Measurements from ENCODE around the gene ITGAL. TPM values are rescaled to one million over a fixed set of nuclear protein-coding genes. Genes with fewer than 3 reads are reported as not detected.

ITGAL gene
- total RNA-seq, 1 experiment from 2014 or later: not detected

DNA sequence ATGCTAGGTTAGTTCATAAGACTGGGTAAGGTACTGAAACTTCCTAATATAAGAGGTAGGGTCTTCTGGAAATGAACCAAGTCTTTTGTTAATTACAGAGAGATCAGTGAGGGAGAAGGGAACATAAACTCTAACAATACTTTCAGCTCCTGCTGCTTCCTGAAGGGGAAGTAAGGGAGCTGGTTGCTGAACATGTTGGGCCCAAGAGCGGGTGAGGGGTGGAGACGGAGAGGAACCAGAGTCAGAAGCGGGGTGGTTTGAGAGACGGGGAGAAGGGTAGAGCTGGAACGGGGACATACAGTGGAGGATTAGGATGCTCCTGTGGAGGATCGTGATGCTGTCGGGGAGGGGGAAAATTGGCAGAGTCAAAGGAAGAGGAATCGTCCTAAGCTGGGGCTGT is 73.6 kb downstream of the ITGAL start:
- H3K4me3 Mint-ChIP-seq: peak overlapping the region in 1 of 2 experiments; percentile 24; a peak in 2 of 5 replicates
- peaks cover 4% of the 10 kb centered on the region; the same call in 1 of the 2 replicates for H3K27me3 Mint-ChIP-seq (ENCODE audit: low read depth)
- Histone ChIP-seq H3K4ac (ENCODE audit: low read depth, low read length) (no peak overlapping the region), H3K79me1 (ENCODE audit: insufficient read depth, low read depth, low read length, poor library complexity, severe bottlenecking) (no peaks in the 10 kb centered on the region), H3K14ac (ENCODE audit: insufficient read depth, low read length) (no peak overlapping the region), H2BK12ac (ENCODE audit: insufficient read length, low read depth, low read length) (no peak overlapping the region), H3K9me3 (ENCODE audit: control insufficient read depth, low read depth, low read length) (no peaks in the 10 kb centered on the region), H3K56ac (ENCODE audit: insufficient read length, low read depth, low read length) (no peak overlapping the region), H4K5ac (ENCODE audit: insufficient read length, low read depth, low read length) (no peak overlapping the region), H3K4me1 (ENCODE audit: insufficient read depth, low read length) (peaks cover 6% of the 10 kb centered on the region; the same call in 1 of the 2 replicates), H3K27ac (ENCODE audit: insufficient read length, low read depth, low read length) (no peak overlapping the region), H3K4me2 (ENCODE audit: insufficient read depth, insufficient read length, low read length) (no peak overlapping the region), H4K8ac (replicated peaks; ENCODE audit: insufficient read length, low read depth, low read length) (no peak overlapping the region), H4K20me1 (ENCODE audit: control insufficient read depth, insufficient read depth, insufficient read length) (no peaks in the 10 kb centered on the region), H3T11ph (ENCODE audit: low read length) (no peak overlapping the region), H3K23ac (ENCODE audit: insufficient read length, low read depth, low read length) (no peak overlapping the region), H3K18ac (ENCODE audit: insufficient read length, low read depth, low read length) (peak overlapping the region; percentile 46), H3K23me2 (ENCODE audit: insufficient read length, low read depth, low read length, poor library complexity, severe bottlenecking) (no peaks in the 10 kb centered on the region), H2AK5ac (ENCODE audit: insufficient read length, low read length) (no peak overlapping the region), H2BK15ac (ENCODE audit: low read depth, low read length) (no peak overlapping the region), H2BK120ac (ENCODE audit: low read depth, low read length, poor library complexity, severe bottlenecking) (no peak overlapping the region), H2BK5ac (ENCODE audit: insufficient read length, low read length) (no peak overlapping the region), H3K27me3 (ENCODE audit: insufficient read depth, low read length) (no peaks in the 10 kb centered on the region), H4K91ac (ENCODE audit: insufficient read length, low read depth, low read length) (no peak overlapping the region), H2AFZ (ENCODE audit: low read length) (no peak overlapping the region), H3K9ac (ENCODE audit: extremely low read depth, insufficient read length, low read length) (no peak overlapping the region), H2BK20ac (ENCODE audit: low read depth, low read length, poor library complexity, severe bottlenecking) (no peak overlapping the region), H3K79me2 (ENCODE audit: insufficient read depth, low read length) (no peaks in the 10 kb centered on the region)
- no peak for DNase-seq
- WGBS (ENCODE audit: extremely low coverage, insufficient read length, low lambda C conversion rate): no CpG with 5 or more reads among the region's 8 CpGs
- H3K9me3 Mint-ChIP-seq: peaks cover 0 to 10% of the 10 kb centered on the region in 2 experiments; a peak in 1 of 5 replicates
- H3K36me3 Mint-ChIP-seq (ENCODE audit: insufficient read depth in 1 of 3, low read depth in 3 of 3): peaks cover 2 to 8% (median 5%) of the 10 kb centered on the region in 3 experiments; a peak in 4 of 7 replicates
- peaks cover 18 to 33% of the 10 kb centered on the region in 2 experiments for H3K4me1 Mint-ChIP-seq
- TF ChIP-seq, protein P1, sequence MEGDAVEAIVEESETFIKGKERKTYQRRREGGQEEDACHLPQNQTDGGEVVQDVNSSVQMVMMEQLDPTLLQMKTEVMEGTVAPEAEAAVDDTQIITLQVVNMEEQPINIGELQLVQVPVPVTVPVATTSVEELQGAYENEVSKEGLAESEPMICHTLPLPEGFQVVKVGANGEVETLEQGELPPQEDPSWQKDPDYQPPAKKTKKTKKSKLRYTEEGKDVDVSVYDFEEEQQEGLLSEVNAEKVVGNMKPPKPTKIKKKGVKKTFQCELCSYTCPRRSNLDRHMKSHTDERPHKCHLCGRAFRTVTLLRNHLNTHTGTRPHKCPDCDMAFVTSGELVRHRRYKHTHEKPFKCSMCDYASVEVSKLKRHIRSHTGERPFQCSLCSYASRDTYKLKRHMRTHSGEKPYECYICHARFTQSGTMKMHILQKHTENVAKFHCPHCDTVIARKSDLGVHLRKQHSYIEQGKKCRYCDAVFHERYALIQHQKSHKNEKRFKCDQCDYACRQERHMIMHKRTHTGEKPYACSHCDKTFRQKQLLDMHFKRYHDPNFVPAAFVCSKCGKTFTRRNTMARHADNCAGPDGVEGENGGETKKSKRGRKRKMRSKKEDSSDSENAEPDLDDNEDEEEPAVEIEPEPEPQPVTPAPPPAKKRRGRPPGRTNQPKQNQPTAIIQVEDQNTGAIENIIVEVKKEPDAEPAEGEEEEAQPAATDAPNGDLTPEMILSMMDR (conservative IDR thresholded peaks at IDR 0.05): no peak
- H3K27ac Mint-ChIP-seq: peak overlapping the region; percentile 1 to 82 (median 16); a peak in 3 of 7 replicates

Data from H9 (cell line).